K562 (cell line): ENCODE measurements around the gene RRAD. TPM values are rescaled to one million over a fixed set of nuclear protein-coding genes. Genes with fewer than 3 reads are reported as not detected.

Source experiments
- C11orf30 ChIP-seq: fragments of 450-650 bp; IDR thresholded peaks from 2 replicates; pipeline ENCODE4 v1.6.1; 2016; ENCODE audit warnings: low read depth, mild to moderate bottlenecking
- DNMT1 ChIP-seq: fragments of 450-650 bp; IDR thresholded peaks from 2 replicates; pipeline ENCODE4 v1.6.1; 2016; ENCODE audit warnings: antibody characterized with exemption, mild to moderate bottlenecking
- E2F6 ChIP-seq, 2 experiments: IDR thresholded peaks; 2 replicates each; pipeline ENCODE4 v1.6.1; 2011; ENCODE audit warnings: borderline replicate concordance in 1 of 2, control low read depth in 1 of 2, low read depth in 1 of 2, low read length in 1 of 2, mild to moderate bottlenecking in 1 of 2, mixed read lengths in 1 of 2, moderate library complexity in 1 of 2; ENCODE audit not compliant: insufficient read depth in 1 of 2, insufficient read length in 1 of 2, poor library complexity in 1 of 2, severe bottlenecking in 1 of 2; ENCODE audit errors: extremely low read depth in 1 of 2
- GATA2 ChIP-seq: sonication (generic); formaldehyde crosslinking; IDR thresholded peaks from 2 replicates; pipeline ENCODE4 v1.4.0; 2020; ENCODE audit warnings: mild to moderate bottlenecking, missing genetic modification reagents
- HDAC6 ChIP-seq: IDR thresholded peaks from 2 replicates; pipeline ENCODE4 v1.6.1; 2012; ENCODE audit warnings: low read depth, mild to moderate bottlenecking, control low read depth, inconsistent platforms, low read length, moderate library complexity
- HES1 ChIP-seq: fragments of 450-650 bp; IDR thresholded peaks from 2 replicates; pipeline ENCODE4 v1.6.1; 2016; ENCODE audit warnings: low read depth, mild to moderate bottlenecking, moderate library complexity
- KDM1A ChIP-seq, 2 experiments: fragments of 450-650 bp; IDR thresholded peaks; 2 replicates each; pipeline ENCODE4 v1.6.1; 2016; ENCODE audit warnings: mild to moderate bottlenecking in 2 of 2
- MTA2 ChIP-seq: fragments of 450-650 bp; IDR thresholded peaks from 2 replicates; pipeline ENCODE4 v1.6.1; 2016; ENCODE audit warnings: low read depth
- NBN ChIP-seq: fragments of 450-650 bp; IDR thresholded peaks from 2 replicates; pipeline ENCODE4 v1.6.1; 2016; ENCODE audit warnings: low read depth, mild to moderate bottlenecking
- PHF8 ChIP-seq: fragments of 200-600 bp; sonication (generic); IDR thresholded peaks from 2 replicates; pipeline ENCODE4 v1.6.1; 2012; ENCODE audit warnings: mixed run types, mild to moderate bottlenecking, inconsistent platforms, low read length, moderate library complexity, borderline replicate concordance
- SMARCB1 ChIP-seq: IDR thresholded peaks from 2 replicates; pipeline ENCODE4 v1.6.1; 2011; ENCODE audit warnings: improper control_type of control experiment, low read depth; ENCODE audit not compliant: insufficient read length
- TFAM ChIP-seq: fragments of 250-450 bp; sonication (Bioruptor Pico); conservative IDR thresholded peaks from 2 replicates; pipeline ENCODE4 v1.5.0; 2021; ENCODE audit warnings: mild to moderate bottlenecking, moderate library complexity
- TOE1 ChIP-seq, 2 experiments: fragments of 450-650 bp in 1 of 2; sonication (generic) in 1 of 2; formaldehyde crosslinking in 1 of 2; IDR thresholded peaks; 2 replicates each; pipeline versions ENCODE4 v1.7.1 to v1.8.0; 2016 to 2022; ENCODE audit warnings: borderline replicate concordance in 2 of 2, mild to moderate bottlenecking in 2 of 2, antibody characterized with exemption in 1 of 2, inconsistent platforms in 1 of 2, low read depth in 1 of 2, missing genetic modification reagents in 1 of 2, moderate library complexity in 1 of 2
- ZBTB17 ChIP-seq: fragments of 450-650 bp; formaldehyde crosslinking; IDR thresholded peaks from 2 replicates; pipeline ENCODE4 v1.4.0; 2020; ENCODE audit warnings: mild to moderate bottlenecking
- ZNF143 ChIP-seq: sonication (generic); formaldehyde crosslinking; IDR thresholded peaks from 2 replicates; pipeline ENCODE4 v1.9.0; 2022; ENCODE audit warnings: mild to moderate bottlenecking, missing genetic modification reagents
- ZNF224 ChIP-seq: sonication (generic); formaldehyde crosslinking; IDR thresholded peaks from 2 replicates; pipeline ENCODE4 v1.8.0; 2022; ENCODE audit warnings: mild to moderate bottlenecking, missing genetic modification reagents
- ZNF253 ChIP-seq: fragments of 250-450 bp; sonication (Bioruptor Pico); conservative IDR thresholded peaks from 2 replicates; pipeline ENCODE4 v1.6.1; 2021; ENCODE audit warnings: mild to moderate bottlenecking
- ZNF263 ChIP-seq: sonication (generic); formaldehyde crosslinking; IDR thresholded peaks from 2 replicates; pipeline ENCODE4 v1.8.0; 2022; ENCODE audit warnings: mild to moderate bottlenecking, missing genetic modification reagents, borderline replicate concordance
- ZNF3 ChIP-seq: fragments of 250-450 bp; sonication (Bioruptor Pico); IDR thresholded peaks from 2 replicates; pipeline ENCODE4 v1.5.0; 2021; ENCODE audit warnings: mild to moderate bottlenecking, moderate library complexity
- ZNF561 ChIP-seq: fragments of 450-650 bp; formaldehyde crosslinking; conservative IDR thresholded peaks from 2 replicates; pipeline ENCODE4 v1.4.0; 2020; ENCODE audit warnings: mild to moderate bottlenecking, moderate library complexity
- ZNF583 ChIP-seq: fragments of 250-450 bp; sonication (Bioruptor Pico); IDR thresholded peaks from 2 replicates; pipeline ENCODE4 v1.4.0; 2020
- ZNF778 ChIP-seq: fragments of 450-650 bp; formaldehyde crosslinking; IDR thresholded peaks from 2 replicates; pipeline ENCODE4 v1.4.0; 2020; ENCODE audit warnings: mild to moderate bottlenecking, moderate library complexity
- polyA plus RNA-seq, 8 experiments: library from polyadenylated mRNA; depleted of rRNA in 4 of 8; stranded (reverse) in 5 of 8; unstranded in 3 of 8; fragments of >200 nt; fragmentation: Nextera tagmentation in 2 of 8; fragmentation: Illumina TruSeq in 1 of 8; extraction: Ambion mirVana in 2 of 8; extraction: Trizol in 1 of 8; gene quantifications; 2 replicates each; pipeline versions ENCODE4 v1.2.1 to v1.2.3, GENCODE V29; 2011 to 2014; ENCODE audit warnings: inconsistent platforms in 1 of 8, missing spikeins in 1 of 8
- total RNA-seq, 7 experiments: library from RNA; depleted of rRNA in 6 of 7; stranded (reverse); fragments of >200 nt in 6 of 7; fragmentation: Illumina TruSeq in 2 of 7; extraction: Trizol in 2 of 7; gene quantifications; 2 replicates each; pipeline versions ENCODE4 v1.2.1 to v1.2.3, GENCODE V29; 2011 to 2021; ENCODE audit warnings: low replicate concordance in 1 of 7
- TF ChIP-seq, protein P1 (sequence below): fragments of 250-450 bp; sonication (Bioruptor Pico); IDR thresholded peaks from 2 replicates; pipeline ENCODE4 v1.8.0; 2022; ENCODE audit warnings: moderate library complexity, mild to moderate bottlenecking, inconsistent platforms
- TF ChIP-seq, protein P2 (sequence below): sonication (generic); formaldehyde crosslinking; IDR thresholded peaks from 2 replicates; pipeline ENCODE4 v1.8.1; 2023; ENCODE audit warnings: mild to moderate bottlenecking, missing genetic modification reagents

RRAD gene
- total and polyA plus RNA-seq, 9 of the 15 experiments (the other 6 are each of a cell fraction or from before 2014, with no cell fraction given): 0.09 to 0.20 (median 0.13) TPM; not detected in 5

DNA sequence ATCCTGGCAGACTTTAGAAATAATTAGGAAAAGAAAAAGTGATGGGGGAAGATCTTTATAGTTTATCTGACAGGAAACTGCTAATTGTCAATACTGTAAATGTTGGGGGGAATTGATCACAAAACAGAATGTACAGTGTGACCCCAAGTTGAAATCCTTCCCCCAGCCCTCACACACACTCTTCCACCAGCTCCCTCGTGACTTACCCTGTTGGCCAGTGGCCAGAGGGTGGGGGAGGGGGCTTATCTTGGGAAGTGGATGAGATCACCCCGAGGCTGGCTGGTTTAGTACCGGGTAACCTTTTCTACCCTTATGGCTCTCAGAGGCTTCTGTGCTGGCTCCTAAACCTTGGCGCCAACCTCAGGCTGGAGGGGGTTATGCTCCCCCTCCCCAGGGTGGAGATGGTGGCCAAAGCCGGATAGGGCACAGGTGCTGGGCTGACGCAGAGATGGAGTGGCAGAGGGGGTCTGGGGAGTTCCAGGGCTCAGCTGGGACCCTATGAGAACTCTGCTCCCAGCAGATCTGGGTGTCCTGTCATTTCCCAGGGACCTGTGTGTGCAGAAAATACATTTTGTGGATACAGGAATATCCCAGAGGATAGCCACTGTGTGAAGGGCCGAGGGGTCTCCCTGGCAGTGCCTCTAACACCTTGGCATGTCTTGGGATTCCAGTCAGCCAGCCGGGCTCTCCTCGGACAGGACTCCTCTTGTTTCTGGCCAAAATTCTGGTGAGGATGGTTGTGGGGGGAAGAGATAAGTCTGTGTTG, 25.2 kb downstream of the RRAD start (continued):
- TF ChIP-seq ZNF143 (no peak), HES1 (no peak), PHF8 (peak; percentile 43; the same call in 1 of the 2 replicates), ZNF263 (CRISPR knock-in tag) (peak; percentile 14; the same call in 1 of the 2 replicates), DNMT1 (no peak), ZNF224 (CRISPR knock-in tag) (no peak), SMARCB1 (no peak), HDAC6 (no peak), TFAM (CRISPR knock-in tag) (no peak), KDM1A (IDR thresholded peaks at IDR 0.05) (peak; percentile 35 to 67; a peak in 3 of 4 replicates), TOE1 (IDR thresholded peaks at IDR 0.05; ENCODE audit: borderline replicate concordance) (peak; percentile 94), TOE1 (CRISPR knock-in tag; IDR thresholded peaks at IDR 0.05; ENCODE audit: borderline replicate concordance, low read depth) (no peak), C11orf30 (no peak), GATA2 (CRISPR knock-in tag) (peak; percentile 45; the same call in 1 of the 2 replicates), ZNF561 (CRISPR knock-in tag) (no peak), ZNF583 (CRISPR knock-in tag) (no peak), ZNF253 (no peak), ZNF3 (CRISPR knock-in tag) (no peak), E2F6 (IDR thresholded peaks at IDR 0.05; ENCODE audit: borderline replicate concordance in 1 of 2, extremely low read depth in 1 of 2, insufficient read depth in 1 of 2, insufficient read length in 1 of 2, low read depth in 1 of 2, low read length in 1 of 2, poor library complexity in 1 of 2, severe bottlenecking in 1 of 2) (peak in 1 of 2 experiments; percentile 47), NBN (peak; percentile 86), ZNF778 (CRISPR knock-in tag) (no peak), ZBTB17 (CRISPR knock-in tag) (no peak), MTA2 (no peak)
- TF ChIP-seq, protein P1, sequence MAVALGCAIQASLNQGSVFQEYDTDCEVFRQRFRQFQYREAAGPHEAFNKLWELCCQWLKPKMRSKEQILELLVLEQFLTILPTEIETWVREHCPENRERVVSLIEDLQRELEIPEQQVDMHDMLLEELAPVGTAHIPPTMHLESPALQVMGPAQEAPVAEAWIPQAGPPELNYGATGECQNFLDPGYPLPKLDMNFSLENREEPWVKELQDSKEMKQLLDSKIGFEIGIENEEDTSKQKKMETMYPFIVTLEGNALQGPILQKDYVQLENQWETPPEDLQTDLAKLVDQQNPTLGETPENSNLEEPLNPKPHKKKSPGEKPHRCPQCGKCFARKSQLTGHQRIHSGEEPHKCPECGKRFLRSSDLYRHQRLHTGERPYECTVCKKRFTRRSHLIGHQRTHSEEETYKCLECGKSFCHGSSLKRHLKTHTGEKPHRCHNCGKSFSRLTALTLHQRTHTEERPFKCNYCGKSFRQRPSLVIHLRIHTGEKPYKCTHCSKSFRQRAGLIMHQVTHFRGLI (CRISPR knock-in tag): no peak
- TF ChIP-seq, protein P2, sequence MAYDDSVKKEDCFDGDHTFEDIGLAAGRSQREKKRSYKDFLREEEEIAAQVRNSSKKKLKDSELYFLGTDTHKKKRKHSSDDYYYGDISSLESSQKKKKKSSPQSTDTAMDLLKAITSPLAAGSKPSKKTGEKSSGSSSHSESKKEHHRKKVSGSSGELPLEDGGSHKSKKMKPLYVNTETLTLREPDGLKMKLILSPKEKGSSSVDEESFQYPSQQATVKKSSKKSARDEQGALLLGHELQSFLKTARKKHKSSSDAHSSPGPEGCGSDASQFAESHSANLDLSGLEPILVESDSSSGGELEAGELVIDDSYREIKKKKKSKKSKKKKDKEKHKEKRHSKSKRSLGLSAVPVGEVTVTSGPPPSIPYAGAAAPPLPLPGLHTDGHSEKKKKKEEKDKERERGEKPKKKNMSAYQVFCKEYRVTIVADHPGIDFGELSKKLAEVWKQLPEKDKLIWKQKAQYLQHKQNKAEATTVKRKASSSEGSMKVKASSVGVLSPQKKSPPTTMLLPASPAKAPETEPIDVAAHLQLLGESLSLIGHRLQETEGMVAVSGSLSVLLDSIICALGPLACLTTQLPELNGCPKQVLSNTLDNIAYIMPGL (CRISPR knock-in tag): no peak
